ENCODE results near the gene MKRN2.
"Not testable (repeated sequence)": the region's sequence is repeated elsewhere in the genome, so short reads cannot be mapped to it uniquely, and the experiment has no call there.

DNA sequence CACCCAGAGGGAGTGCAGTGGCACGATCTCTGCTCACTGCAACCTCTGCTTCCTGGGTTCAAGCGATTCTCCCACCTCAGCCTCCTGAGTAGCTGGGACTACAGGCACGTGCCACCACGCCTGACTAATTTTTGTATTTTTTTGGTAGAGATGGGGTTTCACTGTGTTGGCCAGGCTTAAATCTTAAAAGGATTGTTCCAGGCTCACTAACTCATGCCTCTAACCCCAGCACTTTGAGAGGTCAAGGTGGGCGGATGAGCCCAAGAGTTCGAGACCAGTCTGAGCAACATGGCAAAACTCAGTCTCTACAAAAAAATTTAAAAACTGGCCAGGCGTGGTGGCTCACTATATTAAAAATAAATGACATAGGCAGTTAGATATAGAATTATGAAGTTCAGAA is 74.0 kb downstream of the MKRN2 start:
- TF ChIP-seq, protein P1, sequence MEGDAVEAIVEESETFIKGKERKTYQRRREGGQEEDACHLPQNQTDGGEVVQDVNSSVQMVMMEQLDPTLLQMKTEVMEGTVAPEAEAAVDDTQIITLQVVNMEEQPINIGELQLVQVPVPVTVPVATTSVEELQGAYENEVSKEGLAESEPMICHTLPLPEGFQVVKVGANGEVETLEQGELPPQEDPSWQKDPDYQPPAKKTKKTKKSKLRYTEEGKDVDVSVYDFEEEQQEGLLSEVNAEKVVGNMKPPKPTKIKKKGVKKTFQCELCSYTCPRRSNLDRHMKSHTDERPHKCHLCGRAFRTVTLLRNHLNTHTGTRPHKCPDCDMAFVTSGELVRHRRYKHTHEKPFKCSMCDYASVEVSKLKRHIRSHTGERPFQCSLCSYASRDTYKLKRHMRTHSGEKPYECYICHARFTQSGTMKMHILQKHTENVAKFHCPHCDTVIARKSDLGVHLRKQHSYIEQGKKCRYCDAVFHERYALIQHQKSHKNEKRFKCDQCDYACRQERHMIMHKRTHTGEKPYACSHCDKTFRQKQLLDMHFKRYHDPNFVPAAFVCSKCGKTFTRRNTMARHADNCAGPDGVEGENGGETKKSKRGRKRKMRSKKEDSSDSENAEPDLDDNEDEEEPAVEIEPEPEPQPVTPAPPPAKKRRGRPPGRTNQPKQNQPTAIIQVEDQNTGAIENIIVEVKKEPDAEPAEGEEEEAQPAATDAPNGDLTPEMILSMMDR (conservative IDR thresholded peaks at IDR 0.05): not testable (repeated sequence)
- not testable (repeated sequence) for TF ChIP-seq ZFX (IDR thresholded peaks at IDR 0.05)
